PC-3 (cell line): ENCODE data around the gene SEL1L2.

Source experiments
- CTCF ChIP-seq: fragments of 300-600 bp; sonication (generic); conservative IDR thresholded peaks from 2 replicates; pipeline ENCODE4 v1.5.1; 2017; ENCODE audit warnings: antibody characterized with exemption, low read depth, mild to moderate bottlenecking, low read length
- EZH2phosphoT487 ChIP-seq: fragments of 300-600 bp; sonication (generic); IDR thresholded peaks from 2 replicates; pipeline ENCODE4 v1.6.1; 2018; ENCODE audit warnings: mild to moderate bottlenecking, antibody characterized with exemption, low read length, borderline replicate concordance

- TF ChIP-seq CTCF (no peak), EZH2phosphoT487 (no peak)
Measured at GRCh38 chr20:13839421-13840092, 150.9 kb downstream of the SEL1L2 start.
